ENCODE data around the gene GPR82. TPM values are rescaled to one million over a fixed set of nuclear protein-coding genes. Genes with fewer than 3 reads are reported as not detected.

Gene GPR82
- total RNA-seq, 1 experiment from 2014 or later: not detected

DNA sequence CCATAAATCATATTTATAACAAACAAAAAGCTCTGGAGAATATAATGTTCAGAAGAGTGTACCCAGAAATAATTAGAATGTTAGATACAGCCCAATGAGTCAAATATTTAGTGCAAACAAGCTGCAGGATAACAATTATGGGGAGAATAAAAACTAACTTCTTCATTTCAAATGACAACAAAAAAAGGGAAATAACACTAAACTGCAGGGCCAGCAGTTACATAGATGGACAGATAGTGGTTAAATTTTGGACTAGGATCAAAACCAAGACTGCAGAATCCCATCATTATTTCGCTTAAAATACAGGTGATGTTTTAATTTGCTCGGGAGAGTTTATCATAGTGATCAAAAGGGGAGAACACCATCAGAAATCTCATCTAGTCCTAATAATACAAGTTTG lies 35.8 kb upstream of the GPR82 start:
- Histone ChIP-seq H3K79me2 (ENCODE audit: insufficient read depth, low read length) (no peaks in the 10 kb centered on the region), H3K9me2 (ENCODE audit: insufficient read depth) (no peaks in the 10 kb centered on the region), H2AFZ (ENCODE audit: low read depth, low read length, poor library complexity, severe bottlenecking) (no peak overlapping the region), H3K4me1 (ENCODE audit: control insufficient read depth in 1 of 2, insufficient read depth in 2 of 2, low read length in 2 of 2) (no peaks in the 10 kb centered on the region), H3K4me2 (ENCODE audit: low read length) (no peak overlapping the region), H4K20me1 (ENCODE audit: insufficient read depth) (no peaks in the 10 kb centered on the region), H3K9me3 (ENCODE audit: control insufficient read depth in 1 of 2, insufficient read depth in 1 of 2, low read depth in 1 of 2, low read length in 2 of 2) (no peaks in the 10 kb centered on the region), H3K27me3 (ENCODE audit: insufficient read depth, low read length) (no peaks in the 10 kb centered on the region), H3K27ac (ENCODE audit: low read depth, low read length) (no peak overlapping the region), H3K36me3 (ENCODE audit: control insufficient read depth in 1 of 2, insufficient read depth in 2 of 2, low read length in 2 of 2) (no peaks in the 10 kb centered on the region), H3K9ac (ENCODE audit: low read length) (no peak overlapping the region), H3K4me3 (replicated peaks in 1 of 2; ENCODE audit: low read depth in 1 of 2, low read length in 2 of 2) (no peak overlapping the region)
- TF ChIP-seq YY1 (IDR thresholded peaks at IDR 0.05; ENCODE audit: extremely low read depth, insufficient replicate concordance, low read depth, low read length) (no peak), JUND (IDR thresholded peaks at IDR 0.05) (no peak), ZFX (IDR thresholded peaks at IDR 0.05) (no peak), SIN3A (IDR thresholded peaks at IDR 0.05; ENCODE audit: low read depth) (no peak), CEBPB (IDR thresholded peaks at IDR 0.05; ENCODE audit: low read depth) (no peak), ZNF274 (IDR thresholded peaks at IDR 0.05; ENCODE audit: low read depth, low read length) (no peak), EZH2 (IDR thresholded peaks at IDR 0.05) (no peak), ELF1 (IDR thresholded peaks at IDR 0.05; ENCODE audit: borderline replicate concordance, low read depth) (no peak), POLR2AphosphoS5 (IDR thresholded peaks at IDR 0.05; ENCODE audit: low read depth, low read length) (no peak)
- TF ChIP-seq, protein P1, sequence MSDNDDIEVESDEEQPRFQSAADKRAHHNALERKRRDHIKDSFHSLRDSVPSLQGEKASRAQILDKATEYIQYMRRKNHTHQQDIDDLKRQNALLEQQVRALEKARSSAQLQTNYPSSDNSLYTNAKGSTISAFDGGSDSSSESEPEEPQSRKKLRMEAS (IDR thresholded peaks at IDR 0.05): no peak
- TF ChIP-seq, protein P2, sequence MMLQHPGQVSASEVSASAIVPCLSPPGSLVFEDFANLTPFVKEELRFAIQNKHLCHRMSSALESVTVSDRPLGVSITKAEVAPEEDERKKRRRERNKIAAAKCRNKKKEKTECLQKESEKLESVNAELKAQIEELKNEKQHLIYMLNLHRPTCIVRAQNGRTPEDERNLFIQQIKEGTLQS (IDR thresholded peaks at IDR 0.05): no peak
- POLR2A ChIA-PET: no interaction called here
- ATAC-seq (no peak), DNase-seq (ENCODE audit: low read depth, low spot score) (no peak)
- no TSS peak for BruUV-seq (replicated peaks)
- RAD21 ChIA-PET (ENCODE audit: low non-redundant PET in 1 of 2, low total read pairs in 2 of 2, uncharacterized antibody in 2 of 2, unreplicated experiment in 2 of 2): no interaction called here
- intact Hi-C loops (cut with micrococcal nuclease): no loop called here
- CTCF ChIA-PET: no interaction called here

DNA sequence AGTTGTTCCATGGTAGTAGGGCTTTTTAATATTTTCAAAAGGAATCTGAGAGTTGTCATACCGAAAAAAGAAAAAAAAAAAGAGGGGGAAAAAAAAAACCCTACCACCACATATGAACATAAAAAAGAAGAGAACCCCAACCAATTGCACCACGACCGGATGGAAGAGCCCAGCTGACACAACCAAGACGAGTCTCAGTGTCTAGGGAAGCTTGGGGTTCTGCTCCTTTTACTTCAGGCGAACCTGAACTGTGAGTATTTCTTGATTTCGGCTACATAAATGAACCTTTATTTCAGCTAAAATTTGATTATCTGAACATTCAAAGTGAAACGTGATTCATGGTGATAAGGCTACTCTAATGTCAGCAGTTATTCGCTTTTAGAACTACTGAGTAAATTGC lies 35.1 kb upstream of the GPR82 start, which contains the start of gene GPR34:
TSS of gene GPR34 (plus strand) at position 139 of the 400 bp plus-strand sequence. CDS start 6,661 bp downstream, outside the sequence.
- POLR2A ChIA-PET: no interaction called here
- H3K27ac ChIP-seq (ENCODE audit: low read depth, low read length): no peak within 1 kb of the TSS
- RAD21 ChIA-PET (ENCODE audit: low non-redundant PET in 1 of 2, low total read pairs in 2 of 2, uncharacterized antibody in 2 of 2, unreplicated experiment in 2 of 2): no interaction called here
- no peak within 1 kb of the TSS for H3K9ac ChIP-seq (ENCODE audit: low read length)
- H3K27me3 ChIP-seq (ENCODE audit: insufficient read depth, low read length): no peaks in the 10 kb centered on the region
- H3K36me3 ChIP-seq (ENCODE audit: control insufficient read depth in 1 of 2, insufficient read depth in 2 of 2, low read length in 2 of 2): no peaks in the 10 kb centered on the region
- no peak within 1 kb of the TSS for H3K4me2 ChIP-seq (ENCODE audit: low read length)
- H3K79me2 ChIP-seq (ENCODE audit: insufficient read depth, low read length): no peaks in the 10 kb centered on the region
- H3K9me2 ChIP-seq (ENCODE audit: insufficient read depth): no peaks in the 10 kb centered on the region
- intact Hi-C loops (cut with micrococcal nuclease): no loop called here
- H3K4me3 ChIP-seq (replicated peaks in 1 of 2; ENCODE audit: low read depth in 1 of 2, low read length in 2 of 2): no peak within 1 kb of the TSS
- ATAC-seq (no peak), DNase-seq (ENCODE audit: low read depth, low spot score) (no peak)
- H3K4me1 ChIP-seq (ENCODE audit: control insufficient read depth in 1 of 2, insufficient read depth in 2 of 2, low read length in 2 of 2): no peaks in the 10 kb centered on the region
- no peaks in the 10 kb centered on the region for H3K9me3 ChIP-seq (ENCODE audit: control insufficient read depth in 1 of 2, insufficient read depth in 1 of 2, low read depth in 1 of 2, low read length in 2 of 2)
- CTCF ChIA-PET: no interaction called here
- no peak within 1 kb of the TSS for H2AFZ ChIP-seq (ENCODE audit: low read depth, low read length, poor library complexity, severe bottlenecking)
- no peaks in the 10 kb centered on the region for H4K20me1 ChIP-seq (ENCODE audit: insufficient read depth)
- no TSS peak for BruUV-seq (replicated peaks)
- TF ChIP-seq SIN3A (IDR thresholded peaks at IDR 0.05; ENCODE audit: low read depth) (no peak), ELF1 (IDR thresholded peaks at IDR 0.05; ENCODE audit: borderline replicate concordance, low read depth) (no peak), POLR2A (IDR thresholded peaks at IDR 0.05; ENCODE audit: borderline replicate concordance, extremely low read depth, insufficient read depth, insufficient read length) (no peak), RAD21 (IDR thresholded peaks at IDR 0.05; ENCODE audit: low read depth) (no peak), ZNF274 (IDR thresholded peaks at IDR 0.05; ENCODE audit: low read depth, low read length) (no peak), SP1 (IDR thresholded peaks at IDR 0.05; ENCODE audit: low read depth) (no peak), SRF (IDR thresholded peaks at IDR 0.05; ENCODE audit: low read depth) (no peak), FOSL1 (IDR thresholded peaks at IDR 0.05; ENCODE audit: low read depth) (no peak), EGR1 (IDR thresholded peaks at IDR 0.05; ENCODE audit: low read depth) (no peak)
- TF ChIP-seq, protein P3, sequence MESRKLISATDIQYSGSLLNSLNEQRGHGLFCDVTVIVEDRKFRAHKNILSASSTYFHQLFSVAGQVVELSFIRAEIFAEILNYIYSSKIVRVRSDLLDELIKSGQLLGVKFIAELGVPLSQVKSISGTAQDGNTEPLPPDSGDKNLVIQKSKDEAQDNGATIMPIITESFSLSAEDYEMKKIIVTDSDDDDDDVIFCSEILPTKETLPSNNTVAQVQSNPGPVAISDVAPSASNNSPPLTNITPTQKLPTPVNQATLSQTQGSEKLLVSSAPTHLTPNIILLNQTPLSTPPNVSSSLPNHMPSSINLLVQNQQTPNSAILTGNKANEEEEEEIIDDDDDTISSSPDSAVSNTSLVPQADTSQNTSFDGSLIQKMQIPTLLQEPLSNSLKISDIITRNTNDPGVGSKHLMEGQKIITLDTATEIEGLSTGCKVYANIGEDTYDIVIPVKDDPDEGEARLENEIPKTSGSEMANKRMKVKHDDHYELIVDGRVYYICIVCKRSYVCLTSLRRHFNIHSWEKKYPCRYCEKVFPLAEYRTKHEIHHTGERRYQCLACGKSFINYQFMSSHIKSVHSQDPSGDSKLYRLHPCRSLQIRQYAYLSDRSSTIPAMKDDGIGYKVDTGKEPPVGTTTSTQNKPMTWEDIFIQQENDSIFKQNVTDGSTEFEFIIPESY (IDR thresholded peaks at IDR 0.05; ENCODE audit: extremely low read depth, insufficient replicate concordance, low read length): no peak
- TF ChIP-seq, protein P4, sequence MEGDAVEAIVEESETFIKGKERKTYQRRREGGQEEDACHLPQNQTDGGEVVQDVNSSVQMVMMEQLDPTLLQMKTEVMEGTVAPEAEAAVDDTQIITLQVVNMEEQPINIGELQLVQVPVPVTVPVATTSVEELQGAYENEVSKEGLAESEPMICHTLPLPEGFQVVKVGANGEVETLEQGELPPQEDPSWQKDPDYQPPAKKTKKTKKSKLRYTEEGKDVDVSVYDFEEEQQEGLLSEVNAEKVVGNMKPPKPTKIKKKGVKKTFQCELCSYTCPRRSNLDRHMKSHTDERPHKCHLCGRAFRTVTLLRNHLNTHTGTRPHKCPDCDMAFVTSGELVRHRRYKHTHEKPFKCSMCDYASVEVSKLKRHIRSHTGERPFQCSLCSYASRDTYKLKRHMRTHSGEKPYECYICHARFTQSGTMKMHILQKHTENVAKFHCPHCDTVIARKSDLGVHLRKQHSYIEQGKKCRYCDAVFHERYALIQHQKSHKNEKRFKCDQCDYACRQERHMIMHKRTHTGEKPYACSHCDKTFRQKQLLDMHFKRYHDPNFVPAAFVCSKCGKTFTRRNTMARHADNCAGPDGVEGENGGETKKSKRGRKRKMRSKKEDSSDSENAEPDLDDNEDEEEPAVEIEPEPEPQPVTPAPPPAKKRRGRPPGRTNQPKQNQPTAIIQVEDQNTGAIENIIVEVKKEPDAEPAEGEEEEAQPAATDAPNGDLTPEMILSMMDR (IDR thresholded peaks at IDR 0.05 in 2 of 3, conservative IDR thresholded peaks at IDR 0.05 in 1 of 3; ENCODE audit: borderline replicate concordance in 1 of 3, insufficient read depth in 1 of 3, low read depth in 2 of 3, low read length in 2 of 3): no peak
- TF ChIP-seq, protein P2 (IDR thresholded peaks at IDR 0.05): no peak
